Esophagus squamous epithelium (tissue), 5 donors: ENCODE data around the gene KPNB1. TPM values are rescaled to one million over a fixed set of nuclear protein-coding genes. Genes with fewer than 3 reads are reported as not detected.

Experiments used
- DNase-seq: peaks from one replicate; lab custom pipeline; 2025; lab: John Stamatoyannopoulos, UW
- H3K27ac ChIP-seq, 4 donors: fragments of 200-600 bp; sonication (generic); one replicate each; pipeline ENCODE4 v1.5.1; 2016 to 2019; ENCODE audit warnings: mild to moderate bottlenecking in 1 of 4
- H3K27me3 ChIP-seq, 4 donors: fragments of 200-600 bp; sonication (generic); 1 replicate in 3 of 4; 2 replicates in 1 of 4; pipeline versions ENCODE4 v1.5.1 to v1.6.0; 2017 to 2021; ENCODE audit warnings: antibody characterized with exemption in 1 of 4
- H3K36me3 ChIP-seq, 3 donors: fragments of 200-600 bp; sonication (generic); one replicate each; pipeline ENCODE4 v1.5.1; 2016 to 2019
- H3K4me1 ChIP-seq, 3 donors: fragments of 200-600 bp; sonication (generic); one replicate each; pipeline ENCODE4 v1.5.1; 2017 to 2019
- H3K4me3 ChIP-seq, 4 donors: fragments of 200-600 bp; sonication (generic); 1 replicate in 3 of 4; 2 replicates in 1 of 4; pipeline ENCODE4 v1.5.1; 2016 to 2019; ENCODE audit warnings: mild to moderate bottlenecking in 2 of 4, moderate library complexity in 1 of 4
- H3K9me3 ChIP-seq, 3 donors: fragments of 200-600 bp; sonication (generic); one replicate each; pipeline ENCODE4 v1.5.1; 2016 to 2019
- CTCF ChIP-seq, 6 experiments: fragments of 450-650 bp in 4 of 6; fragments of 200-600 bp in 2 of 6; sonication (generic) in 2 of 6; IDR thresholded peaks; one replicate each; pipeline ENCODE4 v1.5.1; 2016 to 2019; ENCODE audit warnings: antibody characterized with exemption in 6 of 6, mild to moderate bottlenecking in 4 of 6, moderate library complexity in 4 of 6
- POLR2A ChIP-seq, 4 donors: fragments of 450-650 bp; IDR thresholded peaks; one replicate each; pipeline ENCODE4 v1.6.1; 2017; ENCODE audit warnings: antibody characterized with exemption in 4 of 4, mild to moderate bottlenecking in 4 of 4, moderate library complexity in 3 of 4
- WGBS, 2 donors: methylation state at CpG; one replicate each; pipeline ENCODE4 v1.1.5; 2018; 5-methylcytosine and 5-hydroxymethylcytosine counted together
- intact Hi-C: fragments of 100-400 bp; cut with DNase I; formaldehyde crosslinking; loops from one replicate; pipeline ENCODE4 v1.15.0; 2022
- total RNA-seq, 4 donors: library from RNA; depleted of rRNA; stranded (reverse); fragments of >200 nt; gene quantifications; one replicate each; pipeline ENCODE4 v1.1.0, GENCODE V29; 2016
- donor health status: DM: yes; HTN: yes; CAD: no.

The KPNB1 gene
- total RNA-seq, 4 donors from 2014 or later, result 148 to 233 (median 186) TPM

GRCh38 chr17:47650525-47651522 lies 1.1 kb downstream of the KPNB1 start:
- Histone ChIP-seq H3K4me1 (peaks cover 8 to 72% (median 25%) of the 10 kb centered on the region in 3 donors), H3K27ac (peak overlapping the region; percentile 96 to 99 (median 98)), H3K36me3 (peaks cover 12 to 43% (median 38%) of the 10 kb centered on the region in 3 donors), H3K9me3 (no peaks in the 10 kb centered on the region), H3K27me3 (no peaks in the 10 kb centered on the region), H3K4me3 (peak overlapping the region; percentile 91 to 97 (median 92))
- 1 to 2% methylated on average over 12 of the region's 39 CpGs for WGBS, 2 donors
- intact Hi-C loops, result no loop called here
- DNase-seq, result peak; percentile 50
- TF ChIP-seq CTCF (IDR thresholded peaks at IDR 0.05) (no peak), POLR2A (IDR thresholded peaks at IDR 0.05) (no peak)

- Histone ChIP-seq H3K36me3 (peaks cover 17 to 52% (median 45%) of the 10 kb centered on the region in 3 donors), H3K27me3 (no peaks in the 10 kb centered on the region), H3K4me1 (peaks cover 8 to 79% (median 25%) of the 10 kb centered on the region in 3 donors), H3K4me3 (no peak overlapping the region), H3K27ac (peak overlapping the region in 2 of 4 donors; percentile 97 to 99), H3K9me3 (no peaks in the 10 kb centered on the region)
- 34 to 37% methylated on average over 2 of the region's 2 CpGs for WGBS, 2 donors
- intact Hi-C loops, result no loop called here
- TF ChIP-seq CTCF (IDR thresholded peaks at IDR 0.05) (no peak), POLR2A (IDR thresholded peaks at IDR 0.05) (no peak)
- DNase-seq, result no peak
Measured at GRCh38 chr17:47651704-47652103, 2.0 kb downstream of the KPNB1 start.

GRCh38 chr17:47652570-47652969 lies 2.9 kb downstream of the KPNB1 start:
- peaks cover 23 to 61% (median 53%) of the 10 kb centered on the region in 3 donors for H3K36me3 ChIP-seq
- no peak overlapping the region for H3K4me3 ChIP-seq
- H3K4me1 ChIP-seq, result peaks cover 8 to 74% (median 25%) of the 10 kb centered on the region in 3 donors
- intact Hi-C loops, result no loop called here
- no peak overlapping the region for H3K27ac ChIP-seq
- no peaks in the 10 kb centered on the region for H3K27me3 ChIP-seq
- DNase-seq, result no peak
- H3K9me3 ChIP-seq, result no peaks in the 10 kb centered on the region
- no peak for TF ChIP-seq CTCF (IDR thresholded peaks at IDR 0.05)
- no peak for TF ChIP-seq POLR2A (IDR thresholded peaks at IDR 0.05)
- 84 to 85% methylated on average over 6 of the region's 6 CpGs for whole genome bisulfite sequencing, 2 donors

- Histone ChIP-seq H3K27ac (no peak overlapping the region), H3K4me1 (peaks cover 6 to 65% (median 22%) of the 10 kb centered on the region in 3 donors), H3K9me3 (no peaks in the 10 kb centered on the region), H3K36me3 (peaks cover 30 to 69% (median 62%) of the 10 kb centered on the region in 3 donors), H3K4me3 (no peak overlapping the region), H3K27me3 (no peaks in the 10 kb centered on the region)
- no peak for DNase-seq
- intact Hi-C loops, result no loop called here
- 71 to 81% methylated on average over 2 of the region's 2 CpGs for WGBS, 2 donors
- TF ChIP-seq CTCF (IDR thresholded peaks at IDR 0.05) (no peak), POLR2A (IDR thresholded peaks at IDR 0.05) (no peak)
Measured at GRCh38 chr17:47653442-47653841, 3.7 kb downstream of the KPNB1 start.

GRCh38 chr17:47654991-47655390 lies 5.3 kb downstream of the KPNB1 start:
- H3K36me3 ChIP-seq, result peaks cover 40 to 85% (median 72%) of the 10 kb centered on the region in 3 donors
- intact Hi-C loops, result no loop called here
- WGBS, 2 donors, result 40 to 49% methylated on average over 4 to 6 of the region's 6 CpGs

More at GRCh38 chr17:47654991-47655390, 5.3 kb downstream of the KPNB1 start:
- no peak for TF ChIP-seq POLR2A (IDR thresholded peaks at IDR 0.05)
- Histone ChIP-seq H3K27ac (no peak overlapping the region), H3K27me3 (no peaks in the 10 kb centered on the region), H3K4me1 (peaks cover 0 to 65% (median 20%) of the 10 kb centered on the region in 3 donors), H3K9me3 (no peaks in the 10 kb centered on the region), H3K4me3 (no peak overlapping the region)
- DNase-seq, result no peak
